Nucleus accumbens (tissue), 56 donors: ENCODE measurements around the gene TNFRSF8.
A peak's percentile ranks its signal among the peaks of the same experiment; 100 is the strongest.
"Not testable (repeated sequence)": the region's sequence is repeated elsewhere in the genome, so short reads cannot be mapped to it uniquely, and the experiment has no call there.

ENCODE experiments used
- DNase-seq, 56 donors: peaks; one replicate each; lab custom pipeline; 2025; lab: John Stamatoyannopoulos, UW

Gene TNFRSF8

GRCh38 chr1:12080773-12081556, 17.9 kb downstream of the TNFRSF8 start:
- no peak for DNase-seq

GRCh38 chr1:12081648-12082396, 18.7 kb downstream of the TNFRSF8 start:
- DNase-seq = peak in 1 of 56 donors; percentile 30

GRCh38 chr1:12082988-12083387, 19.9 kb downstream of the TNFRSF8 start:
- no peak for DNase-seq

- DNase-seq = no peak
Observed at GRCh38 chr1:12083766-12084165, 20.7 kb downstream of the TNFRSF8 start.

DNA sequence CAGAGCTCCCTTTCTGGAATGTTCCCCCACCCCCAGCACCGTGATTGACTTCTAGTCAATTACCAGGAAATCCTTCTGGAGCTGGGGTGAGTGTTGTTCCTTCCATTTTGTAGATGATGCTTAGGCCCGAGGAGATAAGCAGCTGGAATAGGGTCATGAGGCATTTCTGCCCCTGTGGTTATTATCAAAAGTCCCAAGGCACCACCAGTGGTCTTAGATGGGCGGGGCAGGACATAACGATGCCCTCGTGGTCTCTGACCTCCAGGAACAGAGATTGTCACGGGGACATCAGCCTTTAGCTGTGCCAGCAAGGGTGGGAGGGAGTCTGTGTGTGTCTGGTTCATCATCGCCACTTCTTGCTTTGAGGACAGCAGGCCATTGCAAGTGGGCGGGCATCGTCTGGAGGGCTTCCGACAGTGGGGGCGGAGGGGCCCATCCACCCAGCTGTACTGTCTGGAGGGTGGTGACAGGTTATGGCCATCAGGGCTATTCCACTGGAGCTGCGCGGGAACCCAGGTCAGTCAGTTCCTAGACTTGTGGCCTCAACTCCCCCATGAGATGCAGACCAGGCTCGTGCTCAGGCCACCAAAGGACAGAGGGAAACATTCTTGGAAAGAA, 22.6 kb downstream of the TNFRSF8 start:
- no peak for DNase-seq

GRCh38 chr1:12087797-12088314, 24.8 kb downstream of the TNFRSF8 start:
- no peak for DNase-seq

- DNase-seq = no peak
Observed at GRCh38 chr1:12088607-12089006, 25.5 kb downstream of the TNFRSF8 start.

- no peak for DNase-seq
Observed at GRCh38 chr1:12090326-12090725, 27.2 kb downstream of the TNFRSF8 start.

DNA sequence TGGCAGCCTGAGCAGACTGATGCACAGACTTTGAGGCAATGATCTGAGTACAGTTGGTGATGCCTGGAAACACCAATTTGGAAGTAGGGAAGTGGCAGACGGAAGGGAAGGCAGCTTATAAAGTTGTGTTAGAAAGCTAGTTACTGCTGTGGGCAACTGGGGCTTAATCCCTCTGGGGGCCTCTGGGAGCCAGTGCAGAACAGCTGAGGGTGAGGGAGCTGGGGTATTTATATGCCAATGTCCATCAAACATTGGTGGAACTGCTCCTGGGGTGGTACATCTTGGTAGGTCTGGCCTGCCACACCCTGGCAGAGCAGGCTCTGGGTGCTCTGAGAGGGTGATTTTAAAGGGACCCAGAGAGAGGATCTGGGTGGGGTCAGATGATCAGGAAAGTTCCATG, 28.1 kb downstream of the TNFRSF8 start:
- DNase-seq = no peak

GRCh38 chr1:12094180-12094579, 31.1 kb downstream of the TNFRSF8 start:
- no peak for DNase-seq

DNA sequence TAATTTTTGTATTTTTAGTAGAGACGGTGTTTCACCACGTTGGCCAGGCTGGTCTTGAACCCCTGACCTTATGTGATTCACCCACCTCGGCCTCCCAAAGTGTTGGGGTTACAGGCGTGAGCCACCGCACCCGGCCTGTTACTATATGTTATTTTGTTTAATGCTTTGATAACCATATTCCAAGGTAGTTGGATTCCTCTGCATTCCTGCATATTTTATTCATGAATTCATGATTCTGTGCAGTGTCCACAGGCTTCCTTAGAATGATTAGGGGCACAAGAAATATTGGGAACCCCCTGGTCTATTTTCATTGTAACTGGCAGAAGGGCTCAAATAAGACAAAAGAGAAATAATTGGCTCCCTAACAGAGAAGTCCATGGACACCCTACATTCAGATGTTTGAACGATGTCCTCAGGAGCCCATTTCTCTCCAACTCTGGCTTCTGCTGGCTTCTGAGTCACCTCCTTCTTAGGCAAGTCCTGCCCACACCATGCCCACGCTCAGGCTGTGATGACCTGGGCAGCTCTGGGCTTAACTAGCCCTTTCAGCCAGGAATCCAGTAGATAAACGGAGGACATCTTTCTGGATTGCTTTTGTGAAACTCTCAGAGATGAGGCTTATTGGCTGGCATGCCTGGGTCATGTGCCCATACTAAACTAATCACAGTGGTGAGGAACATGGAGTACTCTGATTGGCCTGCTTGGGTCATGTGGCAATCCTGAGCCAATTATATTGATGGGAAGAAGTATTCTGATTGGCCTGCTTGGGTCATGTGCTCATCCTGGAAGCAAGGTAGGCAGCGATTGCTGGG, 32.6 kb downstream of the TNFRSF8 start:
- DNase-seq = no peak

DNA sequence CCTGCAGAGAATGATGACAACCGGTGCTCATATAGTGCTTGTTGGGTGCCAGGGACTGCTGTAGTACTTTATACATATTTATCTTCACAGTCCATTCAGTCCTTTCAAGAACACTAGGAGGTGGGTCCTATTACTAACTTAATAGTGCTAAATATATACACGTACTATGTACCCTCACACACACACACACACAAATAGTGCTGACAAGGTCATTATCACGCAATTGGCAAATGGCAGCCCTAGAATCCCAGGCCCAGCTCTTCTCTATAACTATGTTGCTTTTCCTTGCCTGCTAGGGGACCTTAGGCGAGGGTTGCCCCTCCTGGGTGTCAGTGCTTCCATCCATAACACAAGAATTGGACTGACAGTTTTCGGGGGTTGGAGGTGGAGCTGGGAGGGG, 33.5 kb downstream of the TNFRSF8 start:
- no peak for DNase-seq

- DNase-seq = no peak
Observed at GRCh38 chr1:12097321-12097720, 34.2 kb downstream of the TNFRSF8 start.

DNA sequence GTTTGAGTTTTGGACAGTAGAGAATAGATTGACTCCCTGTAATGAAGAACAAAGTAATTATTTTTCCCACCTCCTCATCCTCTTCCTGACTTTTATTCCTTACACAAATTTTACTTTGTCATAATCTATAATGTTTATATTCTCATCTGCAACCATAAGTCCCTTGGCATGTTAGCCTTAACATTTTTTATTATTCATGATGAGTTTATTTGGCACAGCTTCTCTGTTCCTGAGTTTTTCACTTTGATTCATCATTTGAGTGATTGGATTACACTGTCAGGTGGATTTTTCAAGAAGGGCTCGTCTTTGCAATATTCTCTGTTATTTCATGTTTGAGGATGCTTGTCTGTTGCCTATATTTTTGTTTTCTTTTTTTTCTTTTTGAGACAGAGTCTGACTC, 35.7 kb downstream of the TNFRSF8 start:
- no peak for DNase-seq

DNA sequence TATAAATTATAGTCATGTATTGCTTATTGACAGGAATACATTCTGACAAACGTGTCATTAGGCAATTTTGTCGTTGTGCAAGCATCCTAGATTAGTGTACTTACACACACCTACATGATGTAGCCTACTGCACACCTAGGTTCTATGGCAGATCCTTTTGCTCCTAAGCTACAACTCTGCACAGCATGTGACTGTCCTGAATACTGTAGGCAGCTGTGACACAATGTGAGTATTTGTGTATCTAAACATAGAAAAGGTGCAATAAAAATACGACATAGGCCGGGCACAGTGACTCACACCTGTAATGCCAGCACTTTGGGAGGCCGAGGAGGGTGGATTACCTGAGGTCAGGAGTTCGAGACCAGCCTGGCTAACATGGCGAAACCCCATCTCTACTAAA, 36.5 kb downstream of the TNFRSF8 start:
- no peak for DNase-seq

DNA sequence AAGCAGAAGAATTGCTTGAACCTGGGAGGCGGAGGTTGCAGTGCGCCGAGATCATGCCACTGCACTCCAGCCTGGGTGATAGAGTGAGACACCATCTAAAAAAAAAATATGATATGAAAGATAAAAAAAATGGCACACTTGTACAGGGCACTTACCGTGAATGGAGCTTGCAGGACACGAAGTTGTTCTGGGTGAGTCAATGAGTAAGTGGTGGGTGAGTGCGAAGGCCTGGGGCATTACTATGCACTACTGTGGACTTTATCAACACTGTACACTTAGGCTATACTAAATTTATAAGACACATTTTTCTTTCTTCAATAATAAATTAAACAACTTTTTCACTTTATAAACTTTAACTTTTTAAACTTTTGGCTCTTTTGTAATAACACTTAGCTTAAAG, 37.0 kb downstream of the TNFRSF8 start:
- no peak for DNase-seq

GRCh38 chr1:12101120-12101519, 38.0 kb downstream of the TNFRSF8 start:
- DNase-seq = not testable (repeated sequence)

- DNase-seq = no peak
Observed at GRCh38 chr1:12102066-12102465, 39.0 kb downstream of the TNFRSF8 start.

GRCh38 chr1:12104417-12104816, 41.3 kb downstream of the TNFRSF8 start:
- no peak for DNase-seq

DNA sequence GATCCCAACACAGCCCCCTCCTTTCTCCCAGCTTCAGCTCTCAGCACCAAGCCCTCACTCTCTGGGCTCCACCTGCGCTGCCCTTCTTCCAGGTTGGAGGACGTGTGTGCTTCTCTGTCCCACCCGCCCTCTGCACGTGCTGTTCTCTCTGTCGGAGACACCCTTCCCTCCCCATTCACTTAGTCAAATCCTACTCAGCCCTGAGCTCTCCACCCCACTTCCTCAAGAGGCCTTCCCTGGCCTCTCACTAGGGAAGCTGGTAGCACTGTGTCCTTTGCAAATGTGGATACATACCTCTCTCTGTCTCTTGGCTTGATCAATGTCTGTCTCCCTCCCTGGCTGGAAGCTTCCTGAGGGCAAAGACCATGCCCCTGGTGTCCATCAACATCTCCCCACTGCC, 43.0 kb downstream of the TNFRSF8 start:
- DNase-seq = no peak
